Activated T-helper 1 cell treated with anti-CD3 and anti-CD28 coated beads, Interleukin-12 subunit alpha, Interleukin-12 subunit beta, Interleukin-2, Interleukin-4 antibody, amounts not matched to agents 30 ng/mL and 10 ng/mL and 1 ng/mL, durations not matched to agents 14 hours and 24 hours and 36 hours (primary cell): ENCODE data around the gene KDM1A. TPM values are rescaled to one million over a fixed set of nuclear protein-coding genes. Genes with fewer than 3 reads are reported as not detected.

Experiments used
- DNase-seq: peaks from one replicate; pipeline ENCODE4 v3.0.0; 2021; ENCODE audit warnings: low spot score
- H3K27ac Mint-ChIP-seq: one replicate; pipeline ENCODE4 v1.8.0; 2021; ENCODE audit warnings: mild to moderate bottlenecking, mixed read lengths
- H3K27me3 Mint-ChIP-seq: one replicate; pipeline ENCODE4 v1.8.0; 2022; ENCODE audit warnings: mild to moderate bottlenecking, moderate library complexity, mixed read lengths; ENCODE audit not compliant: insufficient read depth
- H3K36me3 Mint-ChIP-seq: one replicate; pipeline ENCODE4 v1.8.0; 2021; ENCODE audit warnings: low read depth, mixed read lengths
- H3K4me1 Mint-ChIP-seq: one replicate; pipeline ENCODE4 v1.8.0; 2021; ENCODE audit warnings: low read depth, mixed read lengths
- H3K4me3 Mint-ChIP-seq: one replicate; pipeline ENCODE4 v1.8.0; 2021; ENCODE audit warnings: mild to moderate bottlenecking, moderate library complexity, mixed read lengths
- H3K9me3 Mint-ChIP-seq: one replicate; pipeline ENCODE4 v1.8.0; 2021; ENCODE audit warnings: mixed read lengths
- intact Hi-C: fragments of 100-400 bp; cut with micrococcal nuclease; formaldehyde crosslinking; loops from one replicate; pipeline ENCODE4 v1.15.1; 2024
- total RNA-seq: library from RNA; stranded (reverse); gene quantifications from 2 replicates; pipeline ENCODE4 v1.2.3, GENCODE V29; 2022

KDM1A gene
- total RNA-seq, 1 donor from 2014 or later = 80.8 TPM

DNA sequence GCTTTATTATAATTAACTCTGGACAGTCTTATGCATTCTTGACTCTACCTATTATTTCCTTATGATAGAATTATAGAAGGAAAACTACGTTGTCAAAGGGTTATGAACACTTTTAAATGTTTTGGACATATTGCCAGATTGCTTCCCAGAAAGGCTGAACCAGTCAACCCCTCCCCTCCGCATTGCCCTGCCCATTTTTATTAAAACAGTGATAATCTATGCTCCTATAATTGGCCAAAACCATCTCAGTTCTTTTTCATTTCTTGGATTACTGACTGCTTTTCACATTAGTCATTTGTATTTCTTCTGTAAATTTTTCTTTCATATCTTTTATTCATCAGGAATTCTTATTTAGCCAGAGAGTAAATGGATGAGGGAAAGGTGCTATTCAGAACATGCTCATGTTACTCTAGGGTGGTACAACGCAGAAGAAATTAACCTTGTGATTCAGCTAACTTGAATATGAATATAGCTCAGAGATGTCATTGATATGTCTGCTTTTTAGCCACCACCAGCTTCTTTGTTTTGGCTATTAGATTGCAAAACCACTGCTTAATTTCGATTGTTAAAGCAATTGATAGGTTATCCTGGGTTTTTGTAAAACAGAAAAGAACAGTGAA lies 32.1 kb downstream of the KDM1A start:
- Mint-ChIP-seq H3K4me3 (no peak overlapping the region), H3K4me1 (peaks cover 4% of the 10 kb centered on the region), H3K27me3 (no peaks in the 10 kb centered on the region), H3K9me3 (no peaks in the 10 kb centered on the region), H3K36me3 (peaks cover 21% of the 10 kb centered on the region), H3K27ac (no peak overlapping the region)
- intact Hi-C loops = no loop called here
- DNase-seq = no peak

DNA sequence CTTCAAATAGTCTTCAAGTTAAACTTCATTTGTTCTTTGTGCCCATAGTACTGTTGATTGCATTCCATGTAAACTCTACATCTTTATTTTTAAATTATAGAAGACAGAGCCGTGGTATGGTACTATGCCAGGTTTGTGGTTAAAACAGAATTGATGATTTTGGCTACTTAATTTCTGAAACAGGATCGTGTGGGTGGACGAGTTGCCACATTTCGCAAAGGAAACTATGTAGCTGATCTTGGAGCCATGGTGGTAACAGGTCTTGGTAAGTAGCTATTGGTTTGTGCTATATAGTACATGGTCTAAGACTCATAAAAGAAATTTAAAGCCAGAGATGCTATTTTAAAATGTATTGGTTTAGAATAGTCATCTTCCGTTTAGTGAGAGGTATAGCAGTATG lies 38.0 kb downstream of the KDM1A start:
- Mint-ChIP-seq H3K36me3 (peaks cover 32% of the 10 kb centered on the region), H3K9me3 (no peaks in the 10 kb centered on the region), H3K4me3 (no peak overlapping the region), H3K27me3 (no peaks in the 10 kb centered on the region), H3K4me1 (no peaks in the 10 kb centered on the region), H3K27ac (no peak overlapping the region)
- no peak for DNase-seq
- intact Hi-C loops = no loop called here

DNA sequence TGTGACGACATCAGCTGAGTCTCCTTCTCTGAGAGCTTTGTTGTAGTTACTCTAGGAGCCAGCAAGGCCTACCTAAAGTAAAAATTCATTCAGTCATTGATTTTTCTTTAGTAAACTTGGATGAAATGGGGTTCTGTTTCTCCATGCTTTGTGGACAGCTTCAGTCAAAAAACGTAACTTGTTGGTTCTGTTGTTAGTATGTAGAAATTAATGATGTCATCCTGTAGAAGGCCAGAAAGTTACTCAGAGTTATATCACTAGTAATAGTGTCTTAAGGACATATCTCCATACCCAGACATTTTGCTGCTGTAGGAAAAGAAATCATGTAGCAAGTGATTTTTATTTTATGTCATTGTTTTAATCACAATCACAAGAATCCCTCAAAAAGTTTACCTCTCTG lies 43.0 kb downstream of the KDM1A start:
- H3K9me3 Mint-ChIP-seq = no peaks in the 10 kb centered on the region
- no peak for DNase-seq
- H3K36me3 Mint-ChIP-seq = peaks cover 32% of the 10 kb centered on the region
- H3K4me3 Mint-ChIP-seq = no peak overlapping the region
- H3K4me1 Mint-ChIP-seq = no peaks in the 10 kb centered on the region
- H3K27me3 Mint-ChIP-seq = no peaks in the 10 kb centered on the region
- no peak overlapping the region for H3K27ac Mint-ChIP-seq
- intact Hi-C loops = no loop called here

DNA sequence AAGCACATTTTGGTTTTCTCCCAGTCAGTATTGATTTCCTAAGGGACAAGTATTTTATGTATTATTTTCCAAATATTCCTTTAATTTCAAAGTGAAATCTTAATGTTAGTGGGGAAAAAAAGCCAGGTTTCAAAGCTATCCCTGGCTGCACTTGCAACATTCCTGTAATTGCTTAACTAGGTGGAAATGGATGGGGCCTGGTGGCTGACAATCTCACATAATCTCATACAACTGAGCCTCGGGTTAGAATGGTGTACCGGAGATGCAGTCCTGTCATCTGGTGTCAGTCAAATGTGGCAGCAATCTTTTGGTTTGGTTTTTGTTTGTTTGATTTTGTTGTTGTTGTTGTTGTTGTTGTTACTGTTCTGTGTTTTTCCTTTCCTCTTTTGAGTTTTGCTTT lies 46.1 kb downstream of the KDM1A start:
- Mint-ChIP-seq H3K4me1 (no peaks in the 10 kb centered on the region), H3K36me3 (peaks cover 37% of the 10 kb centered on the region), H3K4me3 (no peak overlapping the region), H3K9me3 (no peaks in the 10 kb centered on the region), H3K27ac (no peak overlapping the region), H3K27me3 (no peaks in the 10 kb centered on the region)
- intact Hi-C loops = no loop called here
- no peak for DNase-seq

DNA sequence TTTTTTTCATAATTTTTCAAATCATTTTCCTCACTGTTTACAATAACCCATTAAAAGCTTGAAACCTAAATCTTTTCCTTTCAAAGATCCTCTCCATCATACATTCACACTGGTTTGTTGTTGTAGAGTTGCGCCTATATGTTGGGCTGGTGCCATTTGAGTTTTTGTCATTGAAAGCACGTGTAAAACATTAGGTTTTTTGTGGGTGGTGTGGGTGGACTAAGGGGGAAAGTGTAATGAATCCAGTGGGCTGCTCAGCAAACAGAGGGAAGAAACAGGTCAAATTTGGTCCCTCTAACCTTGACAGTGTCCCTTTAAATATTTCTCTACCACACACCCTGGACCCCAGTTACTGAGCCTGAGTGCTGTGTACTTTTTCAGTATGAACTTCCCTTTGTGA lies 46.8 kb downstream of the KDM1A start:
- no peak overlapping the region for H3K4me3 Mint-ChIP-seq
- DNase-seq = no peak
- no peaks in the 10 kb centered on the region for H3K27me3 Mint-ChIP-seq
- H3K36me3 Mint-ChIP-seq = peaks cover 38% of the 10 kb centered on the region
- intact Hi-C loops = no loop called here
- no peak overlapping the region for H3K27ac Mint-ChIP-seq
- no peaks in the 10 kb centered on the region for H3K9me3 Mint-ChIP-seq
- no peaks in the 10 kb centered on the region for H3K4me1 Mint-ChIP-seq

DNA sequence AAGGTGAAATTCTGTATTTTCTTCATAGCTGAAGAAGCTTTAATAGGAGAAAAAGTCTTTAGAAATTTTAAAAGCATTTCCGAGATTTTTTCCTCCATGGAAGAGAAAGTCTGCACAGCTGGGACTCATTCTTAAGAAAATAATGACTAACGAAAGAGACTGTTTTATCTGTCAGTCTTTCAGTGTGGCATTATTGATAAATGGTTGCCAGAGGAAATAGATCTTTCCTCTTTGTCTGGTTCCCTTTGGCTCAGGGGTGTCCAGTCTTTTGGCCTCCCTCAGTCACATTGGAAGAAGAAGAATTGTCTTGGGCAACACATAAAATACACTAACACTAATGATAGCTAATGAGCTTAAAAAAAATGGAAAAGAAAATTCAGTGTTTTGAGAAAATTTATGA lies 49.9 kb downstream of the KDM1A start:
- DNase-seq = no peak
- Mint-ChIP-seq H3K4me1 (no peaks in the 10 kb centered on the region), H3K27ac (no peak overlapping the region), H3K4me3 (no peak overlapping the region), H3K27me3 (no peaks in the 10 kb centered on the region), H3K36me3 (peaks cover 46% of the 10 kb centered on the region), H3K9me3 (no peaks in the 10 kb centered on the region)
- intact Hi-C loops = no loop called here

DNA sequence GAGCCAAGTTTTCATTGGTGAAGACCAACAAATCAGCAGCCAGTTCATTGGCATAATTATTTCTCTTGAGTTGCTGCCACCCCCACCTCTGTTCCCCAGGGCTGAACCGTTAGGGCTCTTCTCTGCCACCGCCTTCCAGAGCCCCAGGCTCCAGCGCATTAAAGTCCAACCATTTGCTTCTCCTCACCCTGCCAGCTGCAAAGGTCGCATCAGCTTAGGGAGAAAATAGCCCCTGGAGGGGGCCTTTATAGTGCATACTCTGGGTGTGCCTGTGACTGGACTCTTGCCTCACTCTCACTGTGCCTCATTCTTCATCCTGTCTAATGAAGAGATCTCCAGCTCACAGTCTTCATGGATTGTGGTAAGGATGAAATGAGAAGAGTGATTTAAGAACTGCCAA lies 50.4 kb downstream of the KDM1A start:
- Mint-ChIP-seq H3K27ac (no peak overlapping the region), H3K36me3 (peaks cover 48% of the 10 kb centered on the region), H3K9me3 (no peaks in the 10 kb centered on the region), H3K4me3 (no peak overlapping the region), H3K27me3 (no peaks in the 10 kb centered on the region), H3K4me1 (no peaks in the 10 kb centered on the region)
- DNase-seq = no peak
- intact Hi-C loops = no loop called here

DNA sequence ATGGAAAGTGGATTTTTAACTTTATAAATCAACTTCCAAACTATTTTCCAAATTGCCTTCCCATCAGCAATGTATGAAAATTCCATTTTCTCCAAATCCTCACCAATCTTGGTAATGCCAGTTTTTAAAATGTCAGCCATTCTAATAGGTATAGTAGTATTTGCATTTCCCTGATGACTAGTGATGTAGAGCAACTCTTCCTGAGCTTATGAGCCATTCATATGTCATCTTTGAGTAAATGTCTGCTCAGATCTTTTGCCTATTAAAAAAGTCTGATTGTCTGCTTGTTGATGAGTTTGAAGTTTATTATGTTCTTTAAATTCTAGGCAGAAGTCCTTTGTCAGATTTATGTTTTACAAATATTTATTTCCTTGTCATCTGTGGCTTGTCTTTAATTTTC lies 54.7 kb downstream of the KDM1A start:
- Mint-ChIP-seq H3K4me1 (no peaks in the 10 kb centered on the region), H3K4me3 (no peak overlapping the region), H3K9me3 (no peaks in the 10 kb centered on the region), H3K27me3 (no peaks in the 10 kb centered on the region), H3K36me3 (peaks cover 39% of the 10 kb centered on the region), H3K27ac (no peak overlapping the region)
- no peak for DNase-seq
- intact Hi-C loops = no loop called here

DNA sequence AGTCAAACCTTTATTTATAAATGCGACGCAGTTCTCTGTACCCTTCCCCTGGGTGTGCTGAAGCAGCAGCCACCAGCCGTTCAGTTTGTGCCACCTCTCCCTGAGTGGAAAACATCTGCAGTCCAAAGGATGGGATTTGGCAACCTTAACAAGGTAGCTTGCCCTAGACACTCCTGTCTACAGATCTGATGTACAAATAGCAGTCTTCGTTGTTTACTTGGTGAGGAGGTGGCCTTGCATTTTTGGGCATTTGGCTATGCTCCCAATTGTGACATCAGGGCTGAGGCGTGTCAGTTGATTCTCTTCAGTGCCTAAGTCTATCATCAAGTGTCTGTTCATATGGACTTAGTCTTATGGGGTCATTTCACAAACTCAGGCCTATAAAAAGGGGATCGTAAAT lies 59.8 kb downstream of the KDM1A start:
- no peak overlapping the region for H3K4me3 Mint-ChIP-seq
- H3K27me3 Mint-ChIP-seq = no peaks in the 10 kb centered on the region
- H3K27ac Mint-ChIP-seq = no peak overlapping the region

DNA sequence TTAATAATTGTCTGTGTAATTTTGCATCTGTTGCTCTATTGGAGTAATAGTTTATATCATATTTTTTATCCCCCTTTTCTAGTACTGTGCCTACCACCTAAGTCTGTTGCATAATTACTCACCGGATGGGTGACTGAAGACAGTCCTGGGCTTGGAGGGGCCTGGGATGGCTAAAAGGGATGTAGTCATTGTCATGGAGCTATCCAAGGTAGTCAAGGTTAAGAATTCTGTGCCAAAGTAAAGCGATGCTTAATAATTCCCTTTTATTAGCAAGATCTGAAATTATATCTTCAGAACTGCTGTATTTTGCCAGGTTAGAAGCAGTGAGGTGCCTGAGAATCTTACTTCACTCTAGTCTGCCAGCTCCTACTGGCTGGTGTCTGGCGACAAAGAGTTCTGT lies 61.6 kb downstream of the KDM1A start:
- Mint-ChIP-seq H3K9me3 (no peaks in the 10 kb centered on the region), H3K36me3 (peaks cover 63% of the 10 kb centered on the region), H3K27ac (no peak overlapping the region)

More for the DNA sequence above, 59.8 kb downstream of the KDM1A start:
- H3K9me3 Mint-ChIP-seq = no peaks in the 10 kb centered on the region
- H3K36me3 Mint-ChIP-seq = peaks cover 59% of the 10 kb centered on the region
- no peaks in the 10 kb centered on the region for H3K4me1 Mint-ChIP-seq
- intact Hi-C loops = no loop called here
- no peak for DNase-seq

DNA sequence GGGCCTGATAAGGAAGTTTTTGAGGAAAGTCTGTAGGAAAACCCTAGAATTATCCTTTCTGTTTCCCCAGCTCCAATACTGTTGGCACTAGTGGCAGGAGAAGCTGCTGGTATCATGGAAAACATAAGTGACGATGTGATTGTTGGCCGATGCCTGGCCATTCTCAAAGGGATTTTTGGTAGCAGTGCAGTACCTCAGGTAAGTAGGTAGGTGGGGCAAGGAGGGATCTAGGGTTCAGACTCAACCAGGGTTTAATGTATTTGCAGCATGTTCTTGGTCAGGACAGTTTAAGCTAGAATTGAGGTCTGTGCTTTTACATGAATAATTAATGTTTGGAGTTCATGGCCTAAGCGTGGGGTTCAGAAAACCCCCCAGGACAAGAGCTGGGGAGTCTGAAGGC lies 62.1 kb downstream of the KDM1A start:
- no peak overlapping the region for H3K4me3 Mint-ChIP-seq
- intact Hi-C loops = no loop called here
- DNase-seq = no peak
- H3K36me3 Mint-ChIP-seq = peaks cover 68% of the 10 kb centered on the region
- no peaks in the 10 kb centered on the region for H3K9me3 Mint-ChIP-seq
- no peaks in the 10 kb centered on the region for H3K4me1 Mint-ChIP-seq
- H3K27me3 Mint-ChIP-seq = no peaks in the 10 kb centered on the region
- no peak overlapping the region for H3K27ac Mint-ChIP-seq

More for the DNA sequence above, 61.6 kb downstream of the KDM1A start:
- H3K4me1 Mint-ChIP-seq = no peaks in the 10 kb centered on the region
- intact Hi-C loops = no loop called here
- H3K27me3 Mint-ChIP-seq = no peaks in the 10 kb centered on the region
- DNase-seq = no peak
- no peak overlapping the region for H3K4me3 Mint-ChIP-seq

DNA sequence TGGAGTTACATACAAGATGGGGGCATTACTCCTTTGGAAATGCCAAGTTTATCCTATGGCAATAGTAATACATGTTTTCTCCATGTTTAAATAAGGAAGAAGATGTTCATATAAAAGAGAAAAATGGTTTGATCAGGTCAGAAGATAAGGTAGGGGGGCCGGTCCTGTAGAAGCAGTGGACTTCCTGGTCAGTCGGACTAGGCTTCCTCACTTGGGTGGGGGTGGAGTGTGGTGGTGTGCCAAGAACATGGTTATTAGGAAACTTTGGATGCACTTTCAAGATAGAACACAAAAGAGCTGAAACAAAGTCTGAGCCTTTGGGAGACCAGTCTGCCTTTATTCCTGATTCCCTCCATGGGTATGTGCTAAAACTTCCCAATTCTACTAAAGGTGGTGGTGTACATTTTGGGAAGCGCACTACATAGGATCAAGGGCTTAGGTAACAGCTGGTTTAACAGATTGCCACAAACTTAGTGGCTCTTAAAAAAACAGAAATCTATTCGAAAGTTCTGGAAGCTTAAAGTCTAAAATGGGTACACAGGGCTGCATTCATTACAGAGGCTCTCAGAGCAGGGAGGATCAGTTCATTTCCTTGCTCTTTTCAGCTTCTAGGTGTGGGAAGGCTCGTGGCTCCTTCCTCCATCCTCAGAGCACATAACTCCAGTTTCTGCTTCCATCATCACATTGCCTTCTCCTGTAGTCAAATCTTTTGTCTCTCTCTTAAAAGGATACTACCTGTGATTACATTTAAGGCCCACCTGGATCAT lies 64.6 kb downstream of the KDM1A start:
- Mint-ChIP-seq H3K27me3 (no peaks in the 10 kb centered on the region), H3K27ac (no peak overlapping the region), H3K4me3 (no peak overlapping the region), H3K9me3 (no peaks in the 10 kb centered on the region), H3K4me1 (no peaks in the 10 kb centered on the region), H3K36me3 (peaks cover 71% of the 10 kb centered on the region)
- DNase-seq = no peak
- intact Hi-C loops = no loop called here

DNA sequence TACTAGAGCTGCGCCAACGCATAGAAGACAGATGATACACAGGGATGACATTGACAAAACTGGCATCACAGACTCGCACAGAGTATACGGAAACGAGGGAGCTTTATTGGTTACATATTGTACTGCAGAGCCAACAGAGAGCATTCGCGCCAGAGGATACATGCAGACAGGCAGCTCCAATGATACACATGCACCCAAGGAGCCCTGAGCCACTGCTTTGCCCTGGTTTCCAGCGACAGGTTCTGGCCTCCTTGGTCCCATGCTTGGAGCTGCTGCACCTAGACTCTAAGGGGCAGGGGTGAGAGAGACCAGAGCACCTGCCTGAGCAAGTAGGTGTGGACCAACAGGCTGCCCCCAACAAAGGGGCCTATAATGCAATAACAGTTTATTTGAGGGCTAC lies 65.6 kb downstream of the KDM1A start:
- DNase-seq = no peak
- Mint-ChIP-seq H3K27ac (no peak overlapping the region), H3K27me3 (no peaks in the 10 kb centered on the region), H3K4me3 (no peak overlapping the region), H3K9me3 (no peaks in the 10 kb centered on the region), H3K36me3 (peaks cover 63% of the 10 kb centered on the region), H3K4me1 (no peaks in the 10 kb centered on the region)
- intact Hi-C loops = no loop called here
